Effector CD8-positive, alpha-beta T cell (primary cell): ENCODE data around the gene LSM5.
A peak's percentile ranks its signal among the peaks of the same experiment; 100 is the strongest.

ENCODE experiments used
- DNase-seq: peaks from one replicate; lab custom pipeline; 2025; lab: John Stamatoyannopoulos, UW
- total RNA-seq, 4 experiments: gene quantifications; one replicate each; lab custom pipeline; 2026; lab: John Stamatoyannopoulos, UW

The LSM5 gene
- total RNA-seq: 15.1 to 34.2 (median 20.8) reads per million in 4 experiments

GRCh38 chr7:32490127-32490796, at the start of gene LSM5:
Gene LSM5, minus strand, starts transcription at chr7:32490380. Its CDS starts 15 bp downstream, at chr7:32490365.
- peak; percentile 80 for DNase-seq

GRCh38 chr7:32539366-32539765, 49.2 kb upstream of the LSM5 start:
- no peak for DNase-seq

- no peak for DNase-seq
These were observed 47.6 kb upstream of the LSM5 start for GRCh38 chr7:32537760-32538159.

GRCh38 chr7:32536585-32536984, 46.4 kb upstream of the LSM5 start:
- no peak for DNase-seq

GRCh38 chr7:32536016-32536415, 45.8 kb upstream of the LSM5 start:
- no peak for DNase-seq

- DNase-seq: no peak
These were observed 45.1 kb upstream of the LSM5 start for GRCh38 chr7:32535162-32535702.

GRCh38 chr7:32533276-32534029, 43.3 kb upstream of the LSM5 start:
- no peak for DNase-seq

GRCh38 chr7:32532716-32533115, 42.5 kb upstream of the LSM5 start:
- DNase-seq: no peak

GRCh38 chr7:32532086-32532485, 41.9 kb upstream of the LSM5 start:
- no peak for DNase-seq

GRCh38 chr7:32531402-32531801, 41.2 kb upstream of the LSM5 start:
- no peak for DNase-seq

GRCh38 chr7:32525839-32526238, 35.7 kb upstream of the LSM5 start:
- DNase-seq: no peak

- no peak for DNase-seq
These were observed 34.5 kb upstream of the LSM5 start for GRCh38 chr7:32524631-32525030.

- no peak for DNase-seq
These were observed 32.8 kb upstream of the LSM5 start for GRCh38 chr7:32522746-32523530.

- DNase-seq: no peak
These were observed 29.6 kb upstream of the LSM5 start for GRCh38 chr7:32519763-32520162.

- DNase-seq: no peak
These were observed 28.5 kb upstream of the LSM5 start for GRCh38 chr7:32518534-32519140.

- no peak for DNase-seq
These were observed 26.4 kb upstream of the LSM5 start for GRCh38 chr7:32516551-32517100.

- DNase-seq: no peak
These were observed 25.8 kb upstream of the LSM5 start for GRCh38 chr7:32515890-32516550.

- no peak for DNase-seq
These were observed 23.0 kb upstream of the LSM5 start for GRCh38 chr7:32513210-32513609.

GRCh38 chr7:32511791-32512190, 21.6 kb upstream of the LSM5 start:
- DNase-seq: no peak

- DNase-seq: no peak
These were observed 17.2 kb upstream of the LSM5 start for GRCh38 chr7:32507414-32507813.
